ENCODE results near the gene DNAH6. TPM values are rescaled to one million over a fixed set of nuclear protein-coding genes. Genes with fewer than 3 reads are reported as not detected.

Gene DNAH6
- total RNA-seq, 1 experiment from 2014 or later = 0.39 TPM

- ChIA-PET CTCF (interaction anchor here (0.8 to 2.6 kb wide), 3 partner anchors 25 to 210 kb away, joined by 4 to 16 read pairs (median 4); no protein-coding TSS in a partner anchor), POLR2A (interaction anchor here (0.8 kb wide), 1 partner anchor 12 kb away, joined by 3 read pairs; no protein-coding TSS in a partner anchor)
- no peaks in the 10 kb centered on the region for H3K27me3 Mint-ChIP-seq (ENCODE audit: low read depth)
- no peaks in the 10 kb centered on the region for H3K4me1 Mint-ChIP-seq
- no peak for DNase-seq (ENCODE audit: low spot score)
- TF ChIP-seq ZMAT4 (CRISPR knock-in tag; IDR thresholded peaks at IDR 0.05) (no peak), EMX1 (CRISPR knock-in tag; IDR thresholded peaks at IDR 0.05) (no peak), CDX4 (CRISPR knock-in tag; IDR thresholded peaks at IDR 0.05; ENCODE audit: borderline replicate concordance) (no peak), GTF2I (CRISPR knock-in tag; conservative IDR thresholded peaks at IDR 0.05) (no peak), ATF2 (CRISPR knock-in tag; IDR thresholded peaks at IDR 0.05; ENCODE audit: borderline replicate concordance, low read depth) (no peak), SOX15 (CRISPR knock-in tag; IDR thresholded peaks at IDR 0.05) (no peak), ZNF317 (CRISPR knock-in tag; IDR thresholded peaks at IDR 0.05; ENCODE audit: borderline replicate concordance, low read depth) (no peak), FOXJ3 (CRISPR knock-in tag; IDR thresholded peaks at IDR 0.05; ENCODE audit: borderline replicate concordance) (no peak), NFYB (CRISPR knock-in tag; conservative IDR thresholded peaks at IDR 0.05; ENCODE audit: low read depth) (no peak)
- no peak for ATAC-seq
- no peak overlapping the region for H3K27ac Mint-ChIP-seq
- H3K36me3 Mint-ChIP-seq = no peaks in the 10 kb centered on the region
- peaks cover 3% of the 10 kb centered on the region; the same call in 1 of the 2 replicates for H3K9me3 Mint-ChIP-seq
- H3K4me3 Mint-ChIP-seq = no peak overlapping the region
Measured at GRCh38 chr2:84716564-84716963, 200.3 kb downstream of the DNAH6 start.

GRCh38 chr2:84717302-84717701 is 201.0 kb downstream of the DNAH6 start:
- ATAC-seq = no peak
- no peaks in the 10 kb centered on the region; the same call in 1 of the 2 replicates for H3K27me3 Mint-ChIP-seq (ENCODE audit: low read depth)
- H3K36me3 Mint-ChIP-seq = no peaks in the 10 kb centered on the region
- no peak for DNase-seq (ENCODE audit: low spot score)
- TF ChIP-seq HMGA2 (CRISPR knock-in tag; IDR thresholded peaks at IDR 0.05) = no peak
- no peak for TF ChIP-seq RORB (CRISPR knock-in tag; IDR thresholded peaks at IDR 0.05)
- no peak overlapping the region for H3K4me3 Mint-ChIP-seq
- no peak overlapping the region for H3K27ac Mint-ChIP-seq
- H3K4me1 Mint-ChIP-seq = no peaks in the 10 kb centered on the region
- ChIA-PET POLR2A (no interaction called here), CTCF (interaction anchor here (1.0 to 2.6 kb wide), 3 partner anchors 24 to 140 kb away, joined by 3 to 16 read pairs (median 4); no protein-coding TSS in a partner anchor)
- peaks cover 3% of the 10 kb centered on the region; the same call in 1 of the 2 replicates for H3K9me3 Mint-ChIP-seq

- CTCF ChIA-PET = no interaction called here
- no peak for ATAC-seq
- Mint-ChIP-seq H3K9me3 (peaks cover 3% of the 10 kb centered on the region; the same call in 1 of the 2 replicates), H3K27me3 (ENCODE audit: low read depth) (no peaks in the 10 kb centered on the region; the same call in 1 of the 2 replicates), H3K4me1 (no peaks in the 10 kb centered on the region), H3K36me3 (no peaks in the 10 kb centered on the region), H3K4me3 (no peak overlapping the region), H3K27ac (no peak overlapping the region)
- TF ChIP-seq RORB (CRISPR knock-in tag; IDR thresholded peaks at IDR 0.05) (no peak), TCF7 (CRISPR knock-in tag; IDR thresholded peaks at IDR 0.05; ENCODE audit: low read depth) (no peak), ZNF121 (CRISPR knock-in tag; IDR thresholded peaks at IDR 0.05) (no peak), ERG (CRISPR knock-in tag; IDR thresholded peaks at IDR 0.05) (no peak), GTF2I (CRISPR knock-in tag; conservative IDR thresholded peaks at IDR 0.05) (no peak), PRDM15 (CRISPR knock-in tag; IDR thresholded peaks at IDR 0.05) (no peak), ZNF396 (CRISPR knock-in tag; IDR thresholded peaks at IDR 0.05; ENCODE audit: borderline replicate concordance) (no peak), IRF2 (CRISPR knock-in tag; IDR thresholded peaks at IDR 0.05; ENCODE audit: borderline replicate concordance, low read depth) (no peak), E2F4 (CRISPR knock-in tag; IDR thresholded peaks at IDR 0.05; ENCODE audit: borderline replicate concordance, low read depth) (no peak)
- POLR2A ChIA-PET = no interaction called here
- no peak for DNase-seq (ENCODE audit: low spot score)
Measured at GRCh38 chr2:84719434-84719833, 203.1 kb downstream of the DNAH6 start.

Measured in WTC11 (cell line).